Hematopoietic multipotent progenitor cell treated with erythropoietin and hydrocortisone succinate and interleukin-3 and kit ligand, for 4 days (in vitro differentiated cells): ENCODE results near the gene SLC25A26.
A peak's percentile ranks its signal among the peaks of the same experiment; 100 is the strongest.

Source experiments
- DNase-seq: peaks from one replicate; pipeline ENCODE4 v3.0.0-alpha.2; 2015

Gene SLC25A26

DNA sequence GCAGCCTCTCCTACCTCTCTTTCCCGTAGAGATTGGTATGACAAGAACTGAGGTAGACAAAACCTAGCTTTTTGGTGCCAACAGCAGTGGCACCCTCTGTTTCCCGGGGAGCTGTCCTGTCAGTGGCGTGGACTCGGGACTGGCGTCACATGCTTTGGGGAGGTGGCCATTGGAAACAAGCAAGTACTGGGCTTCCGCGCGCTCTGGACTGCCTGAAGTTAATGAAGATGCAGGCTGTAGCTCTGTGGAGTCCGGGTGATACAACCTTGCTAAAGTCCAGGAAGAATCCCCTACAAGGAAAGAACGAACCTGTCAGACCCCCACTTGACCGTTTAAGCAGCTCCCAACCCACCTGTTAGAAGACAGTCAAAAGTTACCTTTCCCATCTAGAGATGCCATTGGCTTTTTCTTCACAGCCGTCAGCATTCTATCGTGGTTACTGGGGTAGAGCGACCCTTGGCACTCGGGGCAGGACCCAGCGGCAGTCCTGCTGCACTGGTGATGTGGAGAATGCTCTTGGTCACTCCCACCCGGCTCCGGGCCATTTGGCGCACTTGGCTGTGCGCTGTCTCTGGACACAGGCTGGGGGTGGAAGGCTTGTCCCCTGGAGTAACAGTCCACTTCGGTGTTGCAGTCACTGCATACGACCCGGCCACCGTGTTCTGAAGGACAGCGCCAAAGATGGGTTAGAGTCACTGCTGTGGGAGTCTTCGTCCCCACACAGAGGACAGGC lies 159.6 kb downstream of the SLC25A26 start:
- no peak for DNase-seq

DNA sequence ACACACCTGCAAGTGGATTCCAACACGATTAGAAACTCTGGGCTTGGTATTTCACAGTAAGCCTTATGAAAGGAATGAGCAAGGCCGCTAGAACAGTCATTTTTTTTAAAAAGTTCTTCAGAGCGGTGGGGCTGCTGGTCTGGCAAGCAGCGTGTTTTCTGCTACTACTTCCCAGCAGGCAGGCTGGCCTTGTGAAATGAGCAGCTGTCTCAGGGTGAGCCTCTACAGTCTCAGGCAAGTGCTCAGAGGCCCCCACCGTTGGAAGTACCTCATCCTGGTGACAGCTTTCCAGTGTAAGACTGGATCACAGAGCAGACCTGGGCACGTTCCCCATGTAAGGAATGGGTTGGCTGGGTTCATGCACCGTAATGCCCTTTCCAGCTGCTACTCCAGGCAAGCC lies 160.8 kb downstream of the SLC25A26 start:
- DNase-seq: no peak

DNA sequence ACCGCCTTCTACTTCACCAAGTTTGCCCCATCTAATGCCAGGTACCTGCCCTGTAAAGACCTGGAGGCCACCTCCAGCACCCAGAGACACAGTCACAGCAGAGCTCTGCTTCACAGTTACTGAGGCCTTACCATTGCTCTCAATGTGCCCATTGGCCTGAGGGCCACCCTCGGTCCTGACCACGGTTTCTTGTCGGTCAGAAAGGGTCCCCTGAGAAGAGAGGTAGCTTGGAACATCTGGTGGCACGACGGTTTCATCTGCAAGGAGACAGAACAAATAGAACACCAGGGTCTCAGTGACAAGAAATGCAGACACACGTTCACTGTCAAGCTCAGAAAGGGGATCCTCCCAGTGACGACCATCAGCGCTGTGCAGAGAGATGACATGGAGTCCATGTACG lies 161.3 kb downstream of the SLC25A26 start:
- DNase-seq: no peak

DNA sequence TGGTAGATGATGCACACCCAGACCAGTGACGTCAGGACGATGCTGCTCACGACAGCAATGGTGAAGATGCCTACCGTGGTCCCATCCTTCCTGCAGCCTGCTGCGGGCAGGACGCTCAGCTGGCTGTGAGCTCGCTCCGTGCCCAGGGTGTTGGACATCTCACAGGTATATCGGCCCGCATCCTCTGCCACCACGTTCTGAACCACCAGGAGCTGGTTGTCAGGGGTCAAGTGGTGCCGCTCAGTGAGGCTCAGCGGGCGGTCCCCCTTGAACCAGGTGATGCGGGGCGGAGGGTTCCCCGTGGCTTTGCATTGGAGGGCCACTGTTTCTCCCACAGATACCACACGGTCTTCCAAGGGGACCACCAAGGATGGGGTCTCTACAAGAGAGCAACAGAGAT lies 162.2 kb downstream of the SLC25A26 start:
- DNase-seq: no peak

DNA sequence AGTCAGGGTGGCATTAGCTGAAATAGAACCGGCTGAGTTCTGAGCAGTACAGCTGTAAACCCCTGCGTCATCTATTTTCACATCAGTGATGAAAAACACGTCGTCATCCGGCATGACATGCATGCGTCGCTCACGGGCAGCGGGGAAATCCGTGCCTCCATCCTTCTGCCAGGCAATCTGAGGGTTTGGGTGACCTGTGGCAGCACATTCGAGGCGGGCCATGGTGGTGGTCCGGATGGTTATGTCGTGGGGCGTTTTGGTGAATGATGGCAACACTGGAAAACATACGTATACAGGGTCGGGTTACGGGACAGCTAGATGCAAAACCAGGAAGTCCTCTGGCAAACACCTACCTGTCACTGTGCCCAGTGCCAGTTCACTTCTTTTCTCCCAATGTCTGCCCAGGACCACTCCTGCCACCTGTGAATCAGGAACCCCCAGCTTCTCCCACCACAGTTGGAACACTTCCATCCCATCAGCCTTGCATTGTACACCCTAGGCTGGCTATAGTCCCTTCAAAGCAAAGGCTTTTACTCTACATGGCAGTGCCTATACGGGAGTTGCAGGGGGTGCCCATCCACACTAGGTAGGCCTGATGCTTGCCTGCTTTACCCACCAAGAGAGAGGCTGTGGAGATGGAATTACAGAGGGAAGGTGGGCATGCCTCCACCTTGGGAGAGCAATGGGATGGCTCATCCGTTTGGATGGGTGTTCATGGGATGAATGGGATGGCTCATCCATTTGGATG lies 163.4 kb downstream of the SLC25A26 start:
- DNase-seq: no peak

DNA sequence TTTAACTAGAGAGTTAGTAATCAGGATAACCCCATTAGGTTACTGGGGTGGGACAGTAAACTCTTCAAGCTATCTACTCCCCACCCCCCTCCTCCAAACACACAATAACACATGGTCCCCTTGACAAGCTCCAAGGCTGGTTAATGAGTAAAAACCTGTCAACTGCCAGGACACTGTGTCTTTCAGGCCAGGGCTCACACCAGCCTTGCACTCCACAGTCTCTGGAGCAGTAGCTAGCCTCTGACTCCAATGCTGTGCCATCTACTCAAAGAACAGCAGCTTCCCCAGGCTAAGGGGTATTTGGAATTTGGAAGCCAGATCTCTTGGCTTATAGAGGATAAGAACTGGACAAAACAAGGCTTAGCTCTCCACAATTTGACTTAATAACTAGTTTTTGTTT lies 164.3 kb downstream of the SLC25A26 start:
- DNase-seq: no peak

DNA sequence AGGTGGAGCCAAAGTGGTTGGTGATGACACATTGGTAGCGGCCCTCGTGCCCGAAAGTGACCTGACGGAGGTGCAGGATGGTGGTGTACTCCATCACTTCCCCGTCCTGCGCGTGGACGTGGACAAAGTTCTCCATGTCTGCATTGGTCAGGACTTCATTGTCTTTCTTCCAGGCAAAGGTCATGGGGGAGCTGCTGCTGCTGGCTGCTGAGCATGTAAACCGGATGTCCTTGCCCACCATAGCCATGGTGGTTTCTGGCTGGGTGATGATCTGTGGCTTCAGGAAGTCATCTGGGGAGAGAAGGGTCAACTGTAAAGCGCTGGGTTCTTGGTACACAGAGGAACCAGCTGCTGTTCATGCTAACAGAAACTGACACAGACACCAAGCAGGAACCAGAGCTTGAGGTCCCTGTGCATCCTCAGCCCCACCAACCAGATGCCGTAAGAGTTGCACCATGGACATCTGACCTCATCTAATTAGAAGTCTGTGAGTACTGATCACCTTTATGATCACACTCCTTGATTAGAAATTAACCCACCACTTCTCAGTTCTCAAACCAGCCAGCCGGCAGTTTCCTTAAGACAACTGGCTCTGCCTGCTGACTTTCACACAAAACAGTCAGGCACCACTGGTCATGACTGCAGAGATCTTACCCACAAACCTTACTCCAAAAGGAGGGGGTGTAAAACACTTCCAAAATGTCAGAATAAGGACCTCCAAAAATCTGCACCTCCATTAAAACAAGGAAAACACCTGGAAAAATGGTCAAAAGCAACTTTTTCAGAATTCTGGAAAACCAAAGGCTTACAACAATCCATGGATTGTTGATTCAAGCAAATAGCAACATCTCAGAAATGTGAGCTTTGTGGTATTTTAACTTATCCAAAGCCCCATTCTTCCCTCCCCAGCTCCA lies 165.5 kb downstream of the SLC25A26 start:
- DNase-seq: peak; percentile 4

DNA sequence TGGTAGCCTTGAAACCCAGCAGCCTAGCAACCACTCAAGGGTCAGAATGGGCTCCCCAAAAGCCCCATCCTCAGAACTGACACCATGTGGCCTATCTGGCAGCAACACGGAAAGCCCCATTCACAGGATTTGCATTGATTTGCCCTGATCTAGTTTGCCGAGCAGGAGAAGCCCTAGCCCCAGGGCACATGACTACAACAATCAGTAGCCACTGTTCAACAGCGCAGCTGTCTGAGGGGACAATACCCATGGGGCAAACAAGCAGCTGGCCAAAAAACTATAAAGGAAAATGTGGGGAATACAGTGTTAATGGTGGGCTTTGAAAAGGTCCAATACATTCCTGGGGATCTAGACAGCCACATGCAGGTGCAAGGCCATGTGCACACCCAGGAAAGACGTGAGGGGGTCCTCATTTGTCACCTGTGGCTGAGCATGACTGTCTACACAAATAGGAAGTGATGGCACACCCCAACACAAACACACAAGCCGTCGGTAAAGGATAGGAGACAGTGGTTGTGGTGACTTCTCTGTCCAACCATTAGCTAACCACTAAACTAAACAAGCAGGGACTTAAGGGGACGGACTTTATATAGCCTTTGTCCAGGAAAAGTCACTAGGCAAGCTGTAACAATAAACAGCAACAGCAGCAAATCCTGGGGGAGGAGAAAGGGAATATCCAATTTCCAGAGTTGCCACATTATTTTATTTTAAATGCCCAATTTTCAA lies 166.3 kb downstream of the SLC25A26 start:
- DNase-seq: no peak

DNA sequence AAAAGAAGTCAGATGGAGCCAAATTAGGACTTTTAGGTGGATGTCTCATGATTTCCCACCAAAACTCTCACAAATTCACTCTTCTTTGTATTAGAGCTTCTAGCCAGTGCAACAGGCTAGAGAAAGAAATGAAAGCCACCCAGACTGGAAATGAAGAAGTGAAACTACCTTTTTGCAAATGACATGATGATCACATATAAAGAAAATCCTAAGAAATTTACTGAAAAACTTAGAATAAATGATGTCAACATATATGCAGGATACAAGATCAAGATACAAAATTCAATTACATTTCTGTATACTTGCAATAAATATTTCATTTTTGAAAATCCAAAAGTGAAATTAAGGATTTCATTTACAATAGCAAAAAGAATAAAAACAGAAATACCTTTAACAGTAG lies 169.2 kb downstream of the SLC25A26 start:
- no peak for DNase-seq

DNA sequence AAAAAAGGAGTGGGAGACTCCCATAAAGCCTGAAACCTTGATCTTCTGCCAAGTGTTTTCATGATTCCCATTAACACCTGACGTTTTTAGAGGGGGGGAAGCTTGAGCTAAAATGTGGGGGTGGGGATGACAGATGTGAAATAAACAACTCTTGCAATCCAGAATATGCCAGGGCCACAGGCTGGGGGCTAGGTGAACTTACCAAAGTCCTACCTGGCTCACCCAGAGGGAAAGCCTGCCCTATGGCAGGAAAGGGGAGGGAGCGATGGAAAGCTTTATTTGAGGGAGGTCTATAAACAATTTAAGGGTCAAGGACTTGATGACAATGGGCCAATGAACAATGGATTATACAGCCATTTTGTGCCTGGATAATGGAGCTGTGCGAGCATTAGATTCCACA lies 171.7 kb downstream of the SLC25A26 start:
- no peak for DNase-seq

DNA sequence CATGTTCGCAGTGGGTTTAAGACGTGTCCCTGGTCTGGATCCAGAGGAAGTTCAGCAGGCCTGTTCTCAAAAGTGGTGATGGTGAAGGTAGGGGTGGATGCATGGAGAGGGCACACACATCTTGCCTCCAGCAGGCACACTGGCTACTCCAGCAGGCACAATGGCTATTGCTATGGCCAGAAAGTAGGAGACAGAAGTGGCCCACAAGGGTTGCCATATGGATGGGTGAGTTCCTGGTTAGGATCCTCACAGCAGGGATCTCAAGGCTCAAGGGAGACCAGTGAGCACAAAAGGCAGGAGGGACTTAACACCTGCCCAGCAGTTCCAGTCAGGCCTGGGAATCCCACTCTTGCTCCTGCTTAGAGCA lies 172.1 kb downstream of the SLC25A26 start:
- DNase-seq: no peak

DNA sequence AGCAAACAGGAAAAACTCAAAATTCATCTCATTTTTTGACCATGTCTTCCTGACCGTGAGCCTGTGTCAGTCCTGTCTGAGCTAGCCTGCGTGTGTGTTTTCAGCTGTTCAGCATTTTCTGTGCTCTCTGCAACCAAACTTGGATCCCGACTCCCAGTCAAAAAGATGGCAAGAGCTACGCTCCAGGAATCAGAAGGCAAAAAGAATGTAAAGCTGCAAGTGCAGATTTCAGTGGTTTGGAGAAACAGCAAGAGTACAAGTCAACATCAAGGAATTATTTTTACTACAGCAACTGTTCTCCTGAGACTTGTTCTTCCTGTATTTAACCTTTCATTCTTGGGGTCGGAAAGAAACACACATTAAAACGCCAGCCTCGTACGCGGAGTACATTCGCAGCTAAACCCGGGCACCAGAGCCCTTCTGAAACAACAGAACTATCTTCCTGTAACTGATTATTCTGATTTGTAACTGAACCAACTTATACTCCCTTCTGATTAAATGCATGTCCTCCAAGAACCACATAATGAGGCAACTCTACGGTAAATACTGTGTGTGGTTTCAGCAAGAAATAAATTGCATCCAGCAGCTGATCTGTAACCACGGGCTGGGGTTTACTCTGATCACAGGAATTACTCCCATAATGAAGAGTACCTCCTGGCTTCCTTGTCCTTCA lies 172.7 kb downstream of the SLC25A26 start:
- DNase-seq: peak; percentile 41

DNA sequence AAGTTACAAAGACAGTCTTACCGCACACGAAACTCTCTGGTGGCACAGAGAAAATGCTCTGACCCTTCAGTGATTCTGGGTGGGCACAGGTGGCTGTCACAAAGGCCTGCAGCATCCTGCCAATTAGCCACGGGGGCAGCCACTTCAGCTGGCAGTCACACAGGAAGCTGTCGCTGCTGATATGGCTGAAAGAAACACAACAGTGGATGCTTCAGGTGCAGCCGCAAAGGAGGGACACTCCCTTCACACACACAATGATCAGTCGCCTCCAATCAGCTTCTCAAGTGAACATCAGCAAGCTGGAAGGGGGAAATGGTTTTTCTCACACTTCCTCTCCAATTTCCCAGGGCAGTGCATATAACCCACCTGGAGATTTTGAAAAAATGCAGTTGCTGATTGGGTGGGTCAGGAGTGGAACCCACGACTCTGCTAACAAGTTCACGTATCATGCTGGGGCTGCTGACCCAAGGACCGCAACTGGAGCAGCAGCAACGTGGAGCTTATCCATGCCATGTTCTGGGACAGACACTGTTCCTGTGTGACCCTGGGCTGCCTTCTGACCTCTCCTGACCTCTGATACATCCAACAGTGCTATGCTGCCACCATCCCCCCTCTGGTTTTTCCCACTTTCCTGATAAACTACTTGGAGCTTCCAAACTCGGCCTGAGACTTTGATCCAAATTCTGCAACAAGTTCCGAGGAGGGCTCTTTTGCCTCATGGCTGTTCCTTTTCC lies 173.4 kb downstream of the SLC25A26 start:
- no peak for DNase-seq

DNA sequence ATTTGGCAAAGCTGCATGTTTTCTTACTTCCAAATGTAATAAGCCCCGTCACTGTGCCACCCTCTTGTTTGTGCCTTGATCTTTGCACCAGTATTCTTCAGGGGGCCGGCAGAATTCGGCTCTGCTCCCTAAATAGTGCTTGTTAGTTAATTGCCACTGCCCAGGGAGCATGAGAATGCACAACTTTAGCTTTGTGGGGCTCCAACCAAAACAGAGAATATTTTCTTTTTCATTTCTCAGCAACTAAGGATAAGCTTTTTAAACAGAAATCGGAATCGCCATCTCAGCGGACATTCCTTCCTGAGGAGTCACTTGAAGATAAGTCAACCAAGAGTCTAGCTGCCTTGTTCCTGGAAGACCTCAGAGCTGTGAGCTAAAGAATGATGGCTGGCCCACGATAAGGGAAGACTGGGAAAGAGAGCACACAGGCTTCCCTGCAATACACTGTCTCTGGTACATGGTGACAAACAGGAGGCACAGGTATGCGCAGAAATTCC lies 174.0 kb downstream of the SLC25A26 start:
- no peak for DNase-seq

DNA sequence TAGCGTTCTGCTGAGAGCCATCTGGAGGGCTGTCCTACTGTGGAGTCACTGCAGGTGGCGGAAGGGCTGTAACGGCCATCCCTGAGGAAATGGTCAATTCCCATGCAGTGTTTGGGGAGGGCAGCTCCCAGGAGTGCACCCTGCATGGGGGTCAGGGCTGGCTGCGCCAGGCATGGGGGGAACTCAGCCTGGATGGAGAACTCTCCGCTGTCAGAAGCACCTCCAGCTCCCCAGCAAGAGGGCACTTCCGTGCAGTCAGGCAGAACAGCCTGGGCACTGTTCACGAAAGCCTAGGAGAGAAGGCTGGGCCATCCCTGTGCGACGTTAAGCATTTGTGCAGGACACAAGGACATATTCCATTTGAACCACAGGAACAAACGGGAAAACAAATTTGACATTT lies 174.8 kb downstream of the SLC25A26 start:
- no peak for DNase-seq

DNA sequence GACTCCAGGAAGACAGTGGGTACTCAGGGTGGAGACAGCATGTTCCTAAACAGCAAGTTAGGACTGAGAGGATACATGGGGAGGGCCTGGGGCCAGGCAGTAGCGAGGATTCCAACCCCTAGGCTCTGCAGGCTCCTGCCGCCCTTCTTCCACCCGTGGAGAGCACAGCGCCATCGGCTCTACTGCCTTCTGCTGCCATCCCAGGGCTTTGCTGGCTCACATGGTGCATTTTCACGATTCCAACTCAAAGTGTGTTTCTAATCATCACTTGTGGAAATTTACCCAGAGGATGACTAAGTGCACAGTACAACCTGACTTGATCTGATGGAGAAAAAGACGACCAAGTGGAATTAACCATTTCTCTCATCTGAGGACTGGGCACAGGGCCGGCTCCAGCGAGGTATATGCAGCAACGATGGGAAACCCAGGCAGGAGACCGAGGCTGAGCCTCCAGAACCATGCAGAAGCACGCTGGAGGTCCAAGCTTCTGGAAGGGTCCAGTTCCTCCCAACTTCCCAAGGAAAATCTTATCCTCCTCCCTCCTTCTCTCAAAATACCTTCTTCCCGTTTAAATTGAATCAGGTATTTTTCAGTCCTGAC lies 175.5 kb downstream of the SLC25A26 start:
- DNase-seq: no peak

DNA sequence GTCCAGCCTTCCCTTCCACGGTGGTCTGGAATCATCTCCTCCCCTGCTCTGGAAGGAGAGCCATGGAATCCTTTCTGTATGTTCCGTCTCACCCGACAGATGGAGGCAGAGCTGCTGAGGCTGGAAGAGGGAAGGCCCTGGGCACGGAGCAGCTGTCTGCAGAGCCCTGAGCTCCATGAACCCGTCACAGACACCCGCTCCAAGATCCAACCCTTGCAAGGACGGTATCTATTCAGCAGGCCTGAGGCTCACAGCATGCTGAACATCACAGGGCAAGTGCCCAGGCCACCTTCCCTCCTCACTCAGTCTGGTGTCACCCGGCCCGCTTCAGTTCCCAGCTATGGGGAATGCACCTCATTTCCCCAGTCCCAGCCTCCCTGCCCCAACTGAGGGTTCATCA lies 176.1 kb downstream of the SLC25A26 start:
- DNase-seq: no peak

DNA sequence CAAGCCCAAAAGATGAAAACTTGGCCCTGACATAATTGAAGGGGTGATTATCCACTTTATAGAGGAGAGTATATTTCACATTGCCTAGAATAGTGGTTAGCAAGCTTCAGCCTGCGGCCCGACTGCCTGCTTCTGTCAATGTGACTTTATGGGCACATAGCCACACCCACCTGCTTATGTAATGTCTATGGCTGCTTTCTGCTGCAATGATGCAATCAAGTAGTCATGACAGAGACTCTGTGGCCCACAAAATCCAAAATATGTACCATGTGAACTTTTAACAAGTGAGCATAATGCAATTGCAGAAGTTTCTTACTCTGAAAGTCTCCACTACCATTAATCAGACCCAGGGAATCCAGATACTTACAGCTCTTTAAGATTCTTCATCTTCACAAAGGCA lies 176.9 kb downstream of the SLC25A26 start:
- peak; percentile 59 for DNase-seq

DNA sequence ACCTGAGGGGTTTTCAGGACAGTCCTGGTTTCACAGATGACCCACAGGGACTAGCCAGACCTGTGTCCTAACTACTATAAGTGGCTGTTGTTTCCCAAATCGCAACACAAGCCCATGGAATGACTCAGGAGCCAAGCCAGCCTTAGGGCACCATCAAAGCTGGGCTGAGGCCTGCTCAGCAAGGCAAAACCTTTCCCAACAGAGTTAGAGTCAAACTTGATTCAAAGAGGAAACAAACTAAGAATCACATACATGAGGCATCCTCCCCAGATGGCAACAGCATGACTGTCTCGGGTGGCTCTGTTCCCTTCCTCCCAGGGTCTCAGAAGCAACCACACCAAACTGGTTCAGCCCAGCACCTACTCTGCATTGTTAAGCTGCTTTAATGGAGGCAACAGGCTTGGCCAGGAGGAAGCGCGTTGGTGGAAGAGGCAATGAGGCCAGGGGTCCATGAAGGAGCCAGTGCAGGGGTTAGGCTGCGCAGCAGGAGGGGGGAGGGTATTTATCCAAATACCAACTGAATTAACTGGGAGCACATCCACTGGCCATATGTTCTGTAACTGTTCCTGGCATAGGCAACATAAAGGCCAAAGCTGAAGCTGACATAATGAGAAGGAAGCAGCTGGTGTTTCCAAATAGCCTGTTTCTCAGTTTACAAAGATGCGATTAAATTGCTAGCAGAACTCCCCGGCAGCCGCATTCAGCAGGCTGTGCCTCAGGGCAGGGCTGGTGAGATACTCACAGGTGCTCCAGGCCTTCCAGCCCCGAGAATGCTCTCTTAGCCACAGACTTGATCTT lies 177.6 kb downstream of the SLC25A26 start:
- no peak for DNase-seq
